Activated CD8-positive, alpha-beta T cell treated with anti-CD3 and anti-CD28 coated beads for 36 hours (primary cell): Measurements from ENCODE around the gene MITF. TPM values are rescaled to one million over a fixed set of nuclear protein-coding genes. Genes with fewer than 3 reads are reported as not detected.

Source experiments
- ATAC-seq: fragments of 200-7000 bp; cut with Tn5 transposase; one replicate; pipeline ENCODE4 v1.10.0; 2021; ENCODE audit warnings: mild to moderate bottlenecking, moderate library complexity
- CTCF ChIA-PET: fragments of 350-600 bp; sonication (Branson Sonifier 250); formaldehyde crosslinking; loops from one replicate; lab custom pipeline; 2021; ENCODE audit warnings: antibody characterized with exemption; lab: Charles Lee
- POLR2A ChIA-PET: fragments of 350-600 bp; sonication (Branson Sonifier 250); formaldehyde crosslinking; loops from one replicate; lab custom pipeline; 2021; ENCODE audit warnings: antibody characterized with exemption; lab: Charles Lee
- DNase-seq: peaks from one replicate; pipeline ENCODE4 v3.0.0-alpha.2; 2020
- H3K27ac Mint-ChIP-seq: one replicate; pipeline ENCODE4 v1.8.0; 2021; ENCODE audit warnings: mild to moderate bottlenecking, mixed read lengths
- H3K27me3 Mint-ChIP-seq: one replicate; pipeline ENCODE4 v1.8.0; 2021; ENCODE audit warnings: mixed read lengths
- H3K36me3 Mint-ChIP-seq: one replicate; pipeline ENCODE4 v1.8.0; 2021; ENCODE audit warnings: low read depth, mixed read lengths
- H3K4me1 Mint-ChIP-seq: one replicate; pipeline ENCODE4 v1.8.0; 2021; ENCODE audit warnings: low read depth, mixed read lengths
- H3K4me3 Mint-ChIP-seq: one replicate; pipeline ENCODE4 v1.8.0; 2021; ENCODE audit warnings: mild to moderate bottlenecking, moderate library complexity, mixed read lengths
- H3K9me3 Mint-ChIP-seq: one replicate; pipeline ENCODE4 v1.8.0; 2021; ENCODE audit warnings: mixed read lengths
- CTCF ChIP-seq: fragments of 200-600 bp; IDR thresholded peaks from one replicate; pipeline ENCODE4 v1.8.0; 2022; ENCODE audit warnings: antibody characterized with exemption, mild to moderate bottlenecking
- intact Hi-C: fragments of 100-400 bp; cut with micrococcal nuclease; formaldehyde crosslinking; loops from one replicate; pipeline ENCODE4 v1.10.0; 2022
- total RNA-seq, 2 experiments: library from RNA; stranded (reverse); gene quantifications; one replicate each; pipeline ENCODE4 v1.2.3, GENCODE V29; 2021

Gene MITF
- total RNA-seq, 2 experiments from 2014 or later, result not detected

- no peak for ATAC-seq
- no peak for DNase-seq
- ChIA-PET CTCF (interaction anchor here (0.7 to 1.1 kb wide), 2 partner anchors 9 to 14 kb away, joined by 3 read pairs; no protein-coding TSS in a partner anchor), POLR2A (no interaction called here)
- intact Hi-C loops, result no loop called here
- Mint-ChIP-seq H3K36me3 (no peaks in the 10 kb centered on the region), H3K9me3 (no peaks in the 10 kb centered on the region), H3K4me1 (no peaks in the 10 kb centered on the region), H3K27ac (no peak overlapping the region), H3K27me3 (no peaks in the 10 kb centered on the region), H3K4me3 (no peak overlapping the region)
- no peak for TF ChIP-seq CTCF
These were observed 20.2 kb upstream of the MITF start for GRCh38 chr3:69718866-69719586.

GRCh38 chr3:69719587-69720122 is 19.6 kb upstream of the MITF start:
- Mint-ChIP-seq H3K27ac (no peak overlapping the region), H3K4me1 (no peaks in the 10 kb centered on the region), H3K9me3 (no peaks in the 10 kb centered on the region), H3K27me3 (no peaks in the 10 kb centered on the region), H3K36me3 (no peaks in the 10 kb centered on the region), H3K4me3 (no peak overlapping the region)
- CTCF ChIA-PET, result interaction anchor here (0.7 to 1.1 kb wide), 2 partner anchors 10 to 13 kb away, joined by 3 read pairs; no protein-coding TSS in a partner anchor
- POLR2A ChIA-PET, result no interaction called here
- ATAC-seq (no peak), DNase-seq (no peak)
- intact Hi-C loops, result no loop called here
- no peak for TF ChIP-seq CTCF

- Mint-ChIP-seq H3K9me3 (no peaks in the 10 kb centered on the region), H3K27ac (no peak overlapping the region), H3K4me1 (no peaks in the 10 kb centered on the region), H3K27me3 (no peaks in the 10 kb centered on the region), H3K4me3 (no peak overlapping the region), H3K36me3 (no peaks in the 10 kb centered on the region)
- CTCF ChIA-PET, result no interaction called here
- TF ChIP-seq CTCF, result no peak
- intact Hi-C loops, result no loop called here
- POLR2A ChIA-PET, result no interaction called here
- DNase-seq (no peak), ATAC-seq (no peak)
These were observed 18.4 kb upstream of the MITF start for GRCh38 chr3:69720824-69721223.

- intact Hi-C loops, result no loop called here
- no peaks in the 10 kb centered on the region for H3K9me3 Mint-ChIP-seq
- TF ChIP-seq CTCF, result no peak
- no peaks in the 10 kb centered on the region for H3K36me3 Mint-ChIP-seq
- DNase-seq (no peak), ATAC-seq (no peak)
- no peak overlapping the region for H3K27ac Mint-ChIP-seq
- H3K4me3 Mint-ChIP-seq, result no peak overlapping the region
- ChIA-PET CTCF (no interaction called here), POLR2A (no interaction called here)
- H3K4me1 Mint-ChIP-seq, result no peaks in the 10 kb centered on the region
- H3K27me3 Mint-ChIP-seq, result no peaks in the 10 kb centered on the region
These were observed 15.9 kb upstream of the MITF start for GRCh38 chr3:69723389-69723788.

GRCh38 chr3:69724722-69725435 is 14.4 kb upstream of the MITF start:
- Mint-ChIP-seq H3K4me3 (no peak overlapping the region), H3K4me1 (no peaks in the 10 kb centered on the region), H3K9me3 (no peaks in the 10 kb centered on the region), H3K27me3 (peaks cover 1% of the 10 kb centered on the region), H3K36me3 (no peaks in the 10 kb centered on the region), H3K27ac (no peak overlapping the region)
- TF ChIP-seq CTCF, result no peak
- ATAC-seq (no peak), DNase-seq (no peak)
- POLR2A ChIA-PET, result no interaction called here
- intact Hi-C loops, result no loop called here
- CTCF ChIA-PET, result no interaction called here
